Measurements from ENCODE around the gene CSF2RB. TPM values are rescaled to one million over a fixed set of nuclear protein-coding genes. Genes with fewer than 3 reads are reported as not detected.

Gene CSF2RB
- total RNA-seq, 1 experiment from 2014 or later = not detected

DNA sequence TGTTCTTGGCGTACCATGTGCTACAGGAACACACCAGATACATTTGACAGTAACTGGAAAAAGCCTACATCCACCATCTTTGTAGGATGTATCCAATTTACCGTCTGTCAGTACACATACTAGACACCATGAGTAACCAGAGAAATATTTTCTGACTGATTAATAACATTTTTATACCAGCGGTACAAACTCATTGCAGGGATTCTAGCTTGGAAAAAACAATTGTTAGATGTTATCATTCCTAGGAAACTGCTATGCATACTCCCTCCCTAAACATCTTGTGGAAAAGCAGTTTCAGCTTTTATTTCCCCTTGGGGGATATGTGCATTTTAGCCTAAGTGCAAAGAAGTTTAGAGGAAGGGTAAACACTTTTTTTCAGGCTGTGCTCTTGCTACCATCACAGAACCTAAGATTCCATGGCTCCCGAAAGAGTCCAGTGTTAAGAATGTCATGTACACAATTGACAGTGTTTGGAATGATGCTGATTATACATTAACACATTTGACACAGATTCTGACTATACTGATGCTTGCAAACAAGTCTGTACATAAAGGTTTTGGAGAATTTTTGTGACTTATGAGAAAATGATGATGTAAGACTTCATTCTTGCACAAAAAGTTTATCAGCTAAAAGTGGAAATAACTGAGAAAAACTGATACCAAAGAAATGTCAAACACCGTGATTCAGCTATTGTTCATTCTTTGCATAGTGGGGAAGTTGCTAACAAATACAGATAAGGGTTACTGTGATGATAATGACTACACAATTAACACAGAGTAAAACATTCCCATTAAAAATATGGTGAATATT lies 28.9 kb upstream of the CSF2RB start:
- H3T11ph ChIP-seq (ENCODE audit: low read length) = no peak overlapping the region
- TF ChIP-seq, protein P1, sequence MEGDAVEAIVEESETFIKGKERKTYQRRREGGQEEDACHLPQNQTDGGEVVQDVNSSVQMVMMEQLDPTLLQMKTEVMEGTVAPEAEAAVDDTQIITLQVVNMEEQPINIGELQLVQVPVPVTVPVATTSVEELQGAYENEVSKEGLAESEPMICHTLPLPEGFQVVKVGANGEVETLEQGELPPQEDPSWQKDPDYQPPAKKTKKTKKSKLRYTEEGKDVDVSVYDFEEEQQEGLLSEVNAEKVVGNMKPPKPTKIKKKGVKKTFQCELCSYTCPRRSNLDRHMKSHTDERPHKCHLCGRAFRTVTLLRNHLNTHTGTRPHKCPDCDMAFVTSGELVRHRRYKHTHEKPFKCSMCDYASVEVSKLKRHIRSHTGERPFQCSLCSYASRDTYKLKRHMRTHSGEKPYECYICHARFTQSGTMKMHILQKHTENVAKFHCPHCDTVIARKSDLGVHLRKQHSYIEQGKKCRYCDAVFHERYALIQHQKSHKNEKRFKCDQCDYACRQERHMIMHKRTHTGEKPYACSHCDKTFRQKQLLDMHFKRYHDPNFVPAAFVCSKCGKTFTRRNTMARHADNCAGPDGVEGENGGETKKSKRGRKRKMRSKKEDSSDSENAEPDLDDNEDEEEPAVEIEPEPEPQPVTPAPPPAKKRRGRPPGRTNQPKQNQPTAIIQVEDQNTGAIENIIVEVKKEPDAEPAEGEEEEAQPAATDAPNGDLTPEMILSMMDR (conservative IDR thresholded peaks at IDR 0.05) = no peak
- H3K56ac ChIP-seq (ENCODE audit: insufficient read length, low read depth, low read length) = no peak overlapping the region
- no peak overlapping the region for H2BK15ac ChIP-seq (ENCODE audit: low read depth, low read length)
- H3K9me3 ChIP-seq (ENCODE audit: control insufficient read depth, low read depth, low read length) = no peaks in the 10 kb centered on the region
- H3K14ac ChIP-seq (ENCODE audit: insufficient read depth, low read length) = no peak overlapping the region
- Mint-ChIP-seq H3K36me3 (ENCODE audit: insufficient read depth in 1 of 3, low read depth in 3 of 3) (peaks cover 0 to 13% (median 2%) of the 10 kb centered on the region in 3 experiments; a peak in 4 of 7 replicates), H3K27ac (no peak overlapping the region), H3K4me1 (peaks cover 0 to 8% of the 10 kb centered on the region in 2 experiments; a peak in 2 of 4 replicates), H3K4me3 (no peak overlapping the region), H3K9me3 (peaks cover 11 to 18% of the 10 kb centered on the region in 2 experiments), H3K27me3 (ENCODE audit: low read depth) (peaks cover 25% of the 10 kb centered on the region)
- no peak overlapping the region for H2BK120ac ChIP-seq (ENCODE audit: low read depth, low read length, poor library complexity, severe bottlenecking)
- H3K79me1 ChIP-seq (ENCODE audit: insufficient read depth, low read depth, low read length, poor library complexity, severe bottlenecking) = no peaks in the 10 kb centered on the region
- H2AK5ac ChIP-seq (ENCODE audit: insufficient read length, low read length) = no peak overlapping the region
- H4K91ac ChIP-seq (ENCODE audit: insufficient read length, low read depth, low read length) = no peak overlapping the region
- no peak overlapping the region for H2AFZ ChIP-seq (ENCODE audit: low read length)
- H3K79me2 ChIP-seq (ENCODE audit: insufficient read depth, low read length) = no peaks in the 10 kb centered on the region
- no peak overlapping the region for H3K4ac ChIP-seq (ENCODE audit: low read depth, low read length)
- no peak overlapping the region for H2BK12ac ChIP-seq (ENCODE audit: insufficient read length, low read depth, low read length)
- H3K4me2 ChIP-seq (ENCODE audit: insufficient read depth, insufficient read length, low read length) = no peak overlapping the region
- H3K9ac ChIP-seq (ENCODE audit: extremely low read depth, insufficient read length, low read length) = no peak overlapping the region
- no peak overlapping the region for H3K27ac ChIP-seq (ENCODE audit: insufficient read length, low read depth, low read length)
- no peak overlapping the region for H3K23ac ChIP-seq (ENCODE audit: insufficient read length, low read depth, low read length)
- no peak overlapping the region for H3K18ac ChIP-seq (ENCODE audit: insufficient read length, low read depth, low read length)
- no peaks in the 10 kb centered on the region for H3K23me2 ChIP-seq (ENCODE audit: insufficient read length, low read depth, low read length, poor library complexity, severe bottlenecking)
- H4K20me1 ChIP-seq (ENCODE audit: control insufficient read depth, insufficient read depth, insufficient read length) = no peaks in the 10 kb centered on the region
- H3K4me1 ChIP-seq (ENCODE audit: insufficient read depth, low read length) = no peaks in the 10 kb centered on the region
- no peak overlapping the region for H4K5ac ChIP-seq (ENCODE audit: insufficient read length, low read depth, low read length)
- H2BK20ac ChIP-seq (ENCODE audit: low read depth, low read length, poor library complexity, severe bottlenecking) = no peak overlapping the region
- WGBS (ENCODE audit: extremely low coverage, insufficient read length, low lambda C conversion rate) = no CpG with 5 or more reads among the region's 5 CpGs
- H2BK5ac ChIP-seq (ENCODE audit: insufficient read length, low read length) = no peak overlapping the region
- no peaks in the 10 kb centered on the region for H3K27me3 ChIP-seq (ENCODE audit: insufficient read depth, low read length)
- no peak for DNase-seq
- no peak overlapping the region for H4K8ac ChIP-seq (replicated peaks; ENCODE audit: insufficient read length, low read depth, low read length)
